DMS153 treated with DMSO at 0.1 percent for 48 hours (cell line): ENCODE measurements around the gene RANBP3.
"Not testable (repeated sequence)": the region's sequence is repeated elsewhere in the genome, so short reads cannot be mapped to it uniquely, and the experiment has no call there.

ENCODE experiments used
- DNase-seq: peaks from one replicate; lab custom pipeline; 2025; ENCODE audit not compliant: unreplicated experiment; lab: John Stamatoyannopoulos, UW

Gene RANBP3

DNA sequence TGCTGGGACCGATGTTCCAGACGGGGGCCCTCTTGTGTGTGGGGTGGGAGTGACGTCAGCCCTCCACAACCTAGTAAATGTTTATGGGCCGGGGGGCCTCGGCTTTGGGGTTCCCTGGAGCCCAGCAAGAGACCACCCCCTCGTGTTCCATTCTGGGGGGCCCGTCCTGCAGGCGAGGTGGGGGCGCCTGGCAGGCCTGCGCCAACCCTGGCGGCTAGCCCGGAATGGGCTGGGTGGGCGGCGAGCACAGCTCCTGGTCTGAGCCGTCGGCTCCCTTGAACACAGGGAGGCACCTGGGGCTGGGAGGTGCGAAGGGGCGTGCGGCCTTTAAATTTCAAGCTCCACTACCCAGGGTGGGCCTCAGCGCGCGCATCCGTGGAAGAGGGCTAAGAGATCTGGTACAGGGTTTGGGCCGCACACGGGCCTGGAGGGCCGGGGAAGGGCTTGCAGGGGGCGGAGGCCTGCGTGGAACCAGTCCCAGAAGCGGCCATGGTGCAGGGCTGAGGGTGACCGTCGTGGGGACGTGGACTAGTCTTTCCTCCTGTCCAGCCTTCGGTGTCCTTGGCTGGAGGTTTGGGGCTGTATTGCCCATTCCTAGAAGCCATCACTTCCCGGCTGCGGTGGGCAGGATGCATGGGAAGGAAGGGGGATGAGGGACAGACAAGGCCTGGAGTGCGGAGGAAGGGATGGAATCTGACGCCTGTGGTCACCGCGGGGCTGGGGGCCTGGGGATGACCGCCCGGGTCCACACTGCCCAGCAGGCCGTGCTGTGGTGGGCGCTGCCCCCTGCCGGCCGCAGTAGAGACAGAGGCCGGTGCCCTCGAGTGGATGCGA, 85.8 kb downstream of the RANBP3 start:
- DNase-seq, result no peak

DNA sequence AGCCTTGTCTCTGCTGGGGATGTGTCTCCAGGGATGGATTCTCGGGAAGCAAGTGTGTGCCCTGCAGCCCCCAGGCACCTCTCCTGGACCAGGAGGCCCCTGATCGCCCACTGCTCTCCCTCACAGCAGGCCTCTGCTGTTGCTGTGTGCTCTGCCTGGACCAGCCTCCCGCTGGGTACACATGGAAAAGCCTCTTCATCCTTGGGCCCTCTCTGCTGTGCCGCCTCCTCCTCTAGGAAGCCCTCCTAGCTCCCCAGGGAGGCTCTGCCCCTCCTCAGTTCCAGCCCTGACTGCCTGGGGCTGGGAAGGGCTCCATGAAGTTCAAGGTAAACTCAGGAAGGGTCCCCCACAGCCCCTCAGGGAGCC, 86.4 kb downstream of the RANBP3 start:
- DNase-seq, result no peak

- DNase-seq, result no peak
These were observed 87.8 kb downstream of the RANBP3 start for GRCh38 chr19:5890099-5890498.

GRCh38 chr19:5889288-5889971, 88.5 kb downstream of the RANBP3 start:
- DNase-seq, result no peak

DNA sequence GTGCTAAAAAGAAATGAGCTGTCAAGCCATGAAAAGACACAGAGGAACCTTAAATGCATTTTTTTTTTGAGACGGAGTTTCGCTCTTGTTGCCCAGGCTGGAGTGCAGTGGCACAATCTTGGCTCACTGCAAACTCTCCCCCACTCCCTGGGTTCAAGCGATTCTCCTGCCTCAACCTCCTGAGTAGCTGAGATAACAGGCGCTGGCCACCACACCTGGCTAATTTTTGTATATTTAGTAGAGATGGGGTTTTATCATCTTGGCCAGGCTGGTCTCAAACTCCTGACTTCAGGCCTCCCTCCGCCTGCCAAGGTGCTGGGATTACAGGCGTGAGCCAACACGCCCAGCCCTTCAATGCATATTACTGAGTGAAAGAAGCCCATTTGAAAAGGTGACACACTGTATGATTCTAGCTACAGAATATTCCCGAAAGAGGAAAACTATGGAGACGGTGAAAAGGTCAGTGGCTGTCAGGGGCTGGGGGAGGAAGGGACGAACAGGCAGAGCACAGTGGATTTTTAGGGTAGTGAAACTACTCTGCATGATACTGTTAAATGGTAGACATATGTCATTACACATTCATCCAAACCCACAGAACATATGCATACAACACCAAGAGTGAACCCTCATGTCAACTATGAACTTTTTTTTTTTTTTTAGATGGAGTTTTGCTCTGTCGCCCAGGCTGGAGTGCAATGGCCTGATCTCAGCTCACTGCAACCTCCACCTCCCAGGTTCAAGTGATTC, 93.7 kb downstream of the RANBP3 start:
- DNase-seq, result not testable (repeated sequence)

DNA sequence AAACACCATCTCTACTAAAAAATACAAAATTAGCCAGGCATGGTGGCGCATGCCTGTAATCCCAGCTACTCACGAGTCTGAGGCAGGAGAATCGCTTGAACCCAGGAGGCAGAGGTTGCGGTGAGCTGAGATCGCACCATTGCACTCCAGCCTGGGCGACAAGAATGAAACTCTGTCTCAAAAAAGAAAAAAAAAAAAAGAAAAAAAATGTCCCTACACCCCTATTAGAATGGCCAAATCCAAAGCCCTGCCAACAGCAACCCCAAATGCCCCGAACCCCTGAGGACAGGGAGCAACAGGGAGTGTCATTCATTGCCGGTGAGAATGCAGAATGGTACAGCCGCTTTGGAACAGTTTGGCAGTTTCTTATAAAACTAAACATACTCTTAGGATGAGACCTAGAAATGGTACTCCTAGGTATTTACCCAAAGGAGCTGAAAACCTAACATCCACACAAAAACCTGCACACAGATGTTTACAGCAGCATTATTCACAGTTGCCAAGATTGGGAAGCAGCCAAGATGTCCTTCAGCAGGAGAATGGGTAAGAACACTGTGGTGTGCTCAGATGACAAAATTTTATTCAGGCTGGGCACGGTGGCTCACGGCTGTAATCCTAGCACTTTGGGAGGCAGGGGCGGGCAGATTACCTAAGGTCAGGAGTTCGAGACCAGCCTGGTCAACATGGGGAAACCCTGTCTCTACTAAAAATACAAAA, 94.6 kb downstream of the RANBP3 start:
- DNase-seq, result not testable (repeated sequence)

GRCh38 chr19:5882421-5882968, 95.4 kb downstream of the RANBP3 start:
- no peak for DNase-seq

- DNase-seq, result peak; percentile 11
These were observed 96.2 kb downstream of the RANBP3 start for GRCh38 chr19:5881543-5882299.

DNA sequence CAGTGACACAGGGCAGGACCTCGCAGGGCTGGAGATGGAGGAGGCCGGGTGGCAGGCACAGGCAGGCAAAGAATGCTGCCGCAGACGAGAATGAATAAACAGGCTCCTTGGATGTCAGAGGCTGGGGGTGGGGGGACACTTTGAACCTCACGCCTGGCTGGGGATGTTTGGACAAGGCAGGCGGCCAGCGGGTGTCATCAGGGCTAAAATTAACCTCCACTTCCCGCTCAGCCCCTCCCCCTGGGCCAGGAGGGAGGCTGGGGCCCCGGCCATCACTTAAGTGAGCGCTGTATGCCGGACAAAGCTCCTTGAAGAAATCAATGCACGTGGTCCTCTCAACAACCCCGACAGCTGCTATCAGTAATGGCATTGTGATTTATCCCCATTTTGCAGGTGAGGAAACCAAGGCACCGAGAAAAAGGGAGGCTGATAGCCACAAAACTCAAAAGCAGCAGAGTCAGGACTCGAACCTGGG, 97.3 kb downstream of the RANBP3 start:
- no peak for DNase-seq

- DNase-seq, result no peak
These were observed 97.7 kb downstream of the RANBP3 start for GRCh38 chr19:5880196-5880595.

DNA sequence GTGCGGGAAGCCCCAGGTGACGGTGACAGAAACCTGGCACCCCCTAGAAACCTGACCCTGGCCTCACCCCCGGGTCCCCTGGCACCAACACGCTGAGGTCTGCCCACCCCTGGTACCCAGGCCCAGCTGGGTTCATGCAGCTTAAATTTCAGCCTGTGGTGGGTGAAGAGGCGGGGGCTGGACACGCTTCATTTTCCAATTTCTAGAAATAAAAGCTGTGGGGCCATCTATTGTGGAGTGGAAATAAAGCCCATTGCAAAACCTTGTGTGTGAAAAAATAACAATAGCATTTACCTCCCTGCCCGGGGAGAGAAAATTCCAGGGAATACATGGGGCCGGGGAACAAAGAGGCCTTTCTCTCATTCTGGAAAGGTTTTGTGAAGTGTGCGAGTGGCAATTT, 100.1 kb downstream of the RANBP3 start:
- DNase-seq, result no peak

DNA sequence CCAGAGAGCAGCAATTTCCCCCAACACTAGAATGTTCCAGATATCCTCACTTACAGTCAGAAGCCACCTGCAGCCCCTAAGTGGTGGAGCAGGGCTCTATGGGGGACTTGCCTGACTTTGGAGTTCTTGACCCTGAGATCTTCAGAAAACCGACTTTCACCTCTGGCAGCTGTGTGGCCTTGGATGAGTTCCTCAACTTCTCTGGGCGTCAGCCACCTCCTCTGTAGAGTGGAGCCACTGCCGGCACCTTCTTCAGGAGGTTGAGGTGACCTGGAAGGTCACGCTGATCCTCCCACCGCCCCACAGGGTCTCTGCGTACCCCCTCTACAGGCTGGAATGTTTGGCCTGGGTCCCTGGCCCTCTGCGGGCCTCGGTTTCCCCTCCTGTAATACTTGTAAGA, 100.5 kb downstream of the RANBP3 start:
- DNase-seq, result no peak

DNA sequence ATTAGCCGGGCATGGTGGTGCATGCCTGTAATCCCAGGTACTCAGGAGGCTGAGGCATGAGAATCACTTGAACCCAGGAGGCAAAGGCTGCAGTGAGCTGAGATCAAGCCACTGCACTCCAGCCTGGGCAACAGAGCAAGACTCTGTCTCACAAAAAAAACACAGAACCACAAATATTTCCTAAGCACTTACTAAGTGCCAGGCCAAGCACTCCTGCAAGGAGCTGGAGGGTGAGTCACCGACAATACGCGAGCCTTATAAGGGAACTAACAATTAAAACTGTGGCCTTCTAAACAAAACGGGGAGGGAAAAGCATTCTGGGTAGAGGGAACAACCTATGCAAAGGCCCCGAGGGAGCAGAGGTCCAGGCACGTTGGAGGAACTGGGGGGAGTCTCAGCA, 103.4 kb downstream of the RANBP3 start:
- DNase-seq, result not testable (repeated sequence)

GRCh38 chr19:5873617-5874199, 104.2 kb downstream of the RANBP3 start:
- no peak for DNase-seq

GRCh38 chr19:5870986-5871394, 107.0 kb downstream of the RANBP3 start:
- DNase-seq, result no peak

- DNase-seq, result no peak
These were observed 110.5 kb downstream of the RANBP3 start for GRCh38 chr19:5867201-5868136.
